HG03045 (cell line): ENCODE data around the gene HOXA10.
A peak's percentile ranks its signal among the peaks of the same experiment; 100 is the strongest.

ENCODE experiments used
- ATAC-seq: cut with Tn5 transposase; IDR thresholded peaks from one replicate; pipeline ENCODE4 v1.9.1; 2021; ENCODE audit warnings: mild to moderate bottlenecking, moderate library complexity; ENCODE audit not compliant: unreplicated experiment

Gene HOXA10

GRCh38 chr7:27157702-27158431 is 16.3 kb downstream of the HOXA10 start:
- ATAC-seq = no peak

DNA sequence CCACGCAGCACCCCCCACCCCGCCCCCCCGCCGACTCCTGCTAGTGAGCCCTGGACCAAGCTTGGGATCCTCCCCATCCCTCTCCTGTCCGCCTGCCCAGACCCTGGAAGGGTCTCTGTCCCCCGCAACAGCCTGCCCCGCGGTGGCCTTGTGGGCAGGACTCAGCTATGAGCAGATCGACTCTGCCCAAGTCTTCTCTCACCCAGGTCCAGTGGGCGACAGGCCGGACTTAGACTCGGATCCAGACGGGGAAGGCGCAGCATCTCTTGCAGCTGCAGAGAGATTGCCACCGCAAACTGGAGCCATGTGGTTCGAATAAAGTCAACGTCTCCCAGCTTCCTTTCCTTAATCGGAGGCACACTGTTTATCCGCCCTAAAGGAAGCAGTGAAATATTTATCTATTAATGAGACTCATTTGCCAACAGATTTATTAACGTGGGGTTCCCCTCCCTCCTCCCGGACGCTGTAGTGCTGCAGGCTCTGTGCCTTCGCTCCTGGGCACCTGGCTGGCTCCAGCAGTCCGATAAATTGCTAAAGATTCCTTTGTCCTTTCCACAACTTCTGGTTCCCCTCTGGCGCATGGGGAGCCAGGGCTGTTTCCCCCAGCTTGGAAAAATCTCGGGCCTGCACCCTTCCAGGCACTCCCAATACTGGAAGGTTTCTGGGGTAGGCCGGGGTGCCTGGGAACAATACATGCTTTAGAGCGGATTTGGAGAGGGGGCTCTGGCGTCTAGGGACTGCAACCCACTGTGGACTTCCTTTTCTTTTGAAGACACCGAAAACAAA is 17.0 kb downstream of the HOXA10 start:
- ATAC-seq = no peak

GRCh38 chr7:27156508-27156898 is 17.6 kb downstream of the HOXA10 start, which contains the start of gene HOXA7:
HOXA7 (minus strand) TSS chr7:27156675; CDS start chr7:27156545, 130 bp downstream.
- ATAC-seq = no peak

GRCh38 chr7:27155816-27156507 is 18.2 kb downstream of the HOXA10 start:
- ATAC-seq = no peak

DNA sequence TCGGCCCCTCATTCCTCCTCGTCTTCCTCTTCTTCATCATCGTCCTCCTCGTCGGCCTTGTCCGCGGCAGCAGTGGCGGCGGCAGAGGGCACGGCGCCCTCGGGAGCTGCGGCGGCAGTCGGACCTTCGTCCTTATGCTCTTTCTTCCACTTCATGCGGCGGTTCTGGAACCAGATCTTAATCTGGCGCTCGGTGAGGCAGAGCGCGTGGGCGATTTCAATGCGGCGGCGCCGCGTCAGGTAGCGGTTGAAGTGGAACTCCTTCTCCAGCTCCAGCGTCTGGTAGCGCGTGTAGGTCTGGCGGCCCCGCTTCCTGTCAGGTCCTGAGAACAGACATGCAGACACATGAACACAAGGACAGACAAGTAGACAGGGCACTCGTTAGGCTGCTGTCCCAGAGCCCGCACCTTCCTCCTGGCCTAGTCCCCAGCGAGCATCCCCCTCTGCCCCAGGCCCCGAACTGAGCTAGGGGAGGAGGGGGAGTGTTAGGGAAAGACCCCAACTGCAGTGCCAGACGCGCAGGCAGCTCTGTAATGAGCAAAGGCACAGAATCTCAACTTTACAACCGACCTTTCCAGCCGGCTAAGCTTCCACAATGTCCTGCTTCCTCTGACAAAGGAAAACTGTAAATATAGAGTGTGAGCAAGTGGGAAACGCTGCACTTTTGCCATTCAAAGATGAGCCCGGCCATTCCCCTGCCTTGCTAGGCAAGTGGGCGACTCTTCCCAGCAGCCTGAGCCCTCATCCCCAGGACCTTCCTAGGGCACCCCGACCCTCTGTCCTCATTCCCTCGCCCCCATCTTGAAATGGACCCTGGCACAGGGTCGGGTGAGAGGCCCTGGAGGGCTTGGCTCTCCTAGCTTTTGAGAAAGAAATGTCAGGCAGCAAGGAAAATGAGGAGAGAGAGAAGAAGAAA is 19.0 kb downstream of the HOXA10 start:
- ATAC-seq = no peak

- ATAC-seq = no peak
Observed at GRCh38 chr7:27154369-27154768, 19.8 kb downstream of the HOXA10 start.

DNA sequence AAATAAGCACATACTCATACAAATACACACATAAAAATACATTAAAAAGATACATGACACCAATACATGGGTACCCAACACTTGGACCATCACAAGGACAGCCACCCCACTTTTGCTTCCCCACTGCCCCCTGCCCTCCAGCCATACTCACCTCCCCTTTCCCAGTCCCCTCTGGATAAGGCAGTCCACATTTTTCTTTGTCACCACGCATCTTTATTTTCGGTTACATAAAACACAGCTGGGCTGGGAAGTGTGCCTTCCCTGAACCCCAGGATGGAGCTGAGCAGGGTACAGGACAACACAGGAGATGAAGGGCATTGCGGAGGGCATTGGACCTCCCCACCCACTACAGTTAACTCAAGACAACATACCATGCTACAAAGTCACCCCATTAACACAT is 20.6 kb downstream of the HOXA10 start:
- ATAC-seq = no peak

GRCh38 chr7:27152816-27153442 is 21.2 kb downstream of the HOXA10 start:
- no peak for ATAC-seq

DNA sequence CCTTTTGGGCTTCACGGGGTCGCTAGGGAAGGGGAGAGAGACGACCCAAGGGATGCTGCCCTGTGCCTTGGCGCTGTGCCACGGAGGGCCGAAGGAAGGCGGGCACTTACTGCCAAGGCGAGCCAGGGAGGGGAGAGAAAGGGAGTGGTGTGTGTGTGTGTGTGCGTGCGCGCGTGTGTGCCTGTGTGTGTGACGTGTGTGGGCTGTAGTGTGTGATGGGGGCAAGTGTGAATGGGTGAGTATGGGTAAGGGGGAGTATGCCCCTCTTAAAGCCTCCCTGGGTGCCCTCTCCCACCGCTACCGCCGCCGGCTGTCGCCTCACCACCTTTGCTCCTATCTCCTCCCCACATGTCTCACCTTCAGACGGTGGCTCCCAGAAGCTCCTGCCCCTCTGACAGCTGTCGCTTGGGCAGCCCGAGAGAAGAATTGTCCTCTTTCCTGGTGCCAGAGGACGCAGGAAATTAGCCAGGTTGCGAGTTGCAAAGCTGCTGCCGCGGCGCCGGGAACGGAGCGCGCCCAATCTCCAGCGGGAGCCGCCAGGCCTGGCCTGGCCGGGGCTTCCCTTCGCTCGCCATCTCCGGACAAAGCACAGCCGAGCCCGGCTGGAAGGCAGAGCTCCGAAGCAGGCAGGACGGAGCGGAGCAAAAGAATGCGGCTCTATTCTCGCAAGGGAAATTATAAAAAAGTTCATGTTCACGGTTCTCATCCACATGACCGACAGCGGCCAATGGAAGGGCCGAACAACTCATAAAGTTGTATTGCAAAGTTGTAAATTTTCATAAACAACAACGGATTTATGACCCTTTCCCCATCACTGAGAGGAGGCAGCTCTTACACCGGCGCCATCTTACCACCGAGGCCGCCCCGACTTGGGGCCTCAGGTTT is 21.9 kb downstream of the HOXA10 start, which contains the start of gene HOXA3:
HOXA3 (minus strand) TSS at position 653 of the 885 bp plus-strand sequence. CDS start 41,943 bp downstream, outside the sequence.
- ATAC-seq = no peak

DNA sequence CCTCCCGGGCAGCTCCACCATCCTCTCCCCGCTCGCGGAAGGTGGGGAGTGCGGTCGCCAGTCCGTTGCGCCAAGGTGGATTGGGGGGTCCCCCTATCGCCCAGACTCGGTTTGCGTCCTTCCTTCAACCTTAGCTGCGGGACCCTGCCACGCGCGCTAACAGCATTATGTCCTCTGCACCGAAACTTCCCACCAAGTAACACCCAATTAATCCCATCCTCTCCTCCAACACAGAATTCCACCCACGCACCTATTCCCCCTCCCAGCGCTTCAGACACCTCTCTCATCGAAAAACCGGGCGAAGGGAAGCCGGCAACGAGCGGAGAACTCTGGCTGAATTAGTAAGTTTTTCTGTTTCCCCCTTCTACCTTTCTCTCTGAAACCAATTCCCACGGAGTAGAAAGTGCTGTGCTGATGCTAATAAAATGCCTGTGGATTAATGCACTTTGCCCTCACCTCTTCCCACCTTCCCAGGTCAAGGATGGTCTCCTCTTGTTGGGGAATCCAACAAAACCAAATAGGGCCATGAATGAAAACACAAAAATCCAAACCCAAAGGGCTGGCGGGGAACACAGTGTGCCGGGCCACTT is 22.7 kb downstream of the HOXA10 start:
- no peak for ATAC-seq

GRCh38 chr7:27150568-27151340 is 23.4 kb downstream of the HOXA10 start:
- ATAC-seq = peak; percentile 83

GRCh38 chr7:27149842-27150567 is 24.1 kb downstream of the HOXA10 start:
- no peak for ATAC-seq

DNA sequence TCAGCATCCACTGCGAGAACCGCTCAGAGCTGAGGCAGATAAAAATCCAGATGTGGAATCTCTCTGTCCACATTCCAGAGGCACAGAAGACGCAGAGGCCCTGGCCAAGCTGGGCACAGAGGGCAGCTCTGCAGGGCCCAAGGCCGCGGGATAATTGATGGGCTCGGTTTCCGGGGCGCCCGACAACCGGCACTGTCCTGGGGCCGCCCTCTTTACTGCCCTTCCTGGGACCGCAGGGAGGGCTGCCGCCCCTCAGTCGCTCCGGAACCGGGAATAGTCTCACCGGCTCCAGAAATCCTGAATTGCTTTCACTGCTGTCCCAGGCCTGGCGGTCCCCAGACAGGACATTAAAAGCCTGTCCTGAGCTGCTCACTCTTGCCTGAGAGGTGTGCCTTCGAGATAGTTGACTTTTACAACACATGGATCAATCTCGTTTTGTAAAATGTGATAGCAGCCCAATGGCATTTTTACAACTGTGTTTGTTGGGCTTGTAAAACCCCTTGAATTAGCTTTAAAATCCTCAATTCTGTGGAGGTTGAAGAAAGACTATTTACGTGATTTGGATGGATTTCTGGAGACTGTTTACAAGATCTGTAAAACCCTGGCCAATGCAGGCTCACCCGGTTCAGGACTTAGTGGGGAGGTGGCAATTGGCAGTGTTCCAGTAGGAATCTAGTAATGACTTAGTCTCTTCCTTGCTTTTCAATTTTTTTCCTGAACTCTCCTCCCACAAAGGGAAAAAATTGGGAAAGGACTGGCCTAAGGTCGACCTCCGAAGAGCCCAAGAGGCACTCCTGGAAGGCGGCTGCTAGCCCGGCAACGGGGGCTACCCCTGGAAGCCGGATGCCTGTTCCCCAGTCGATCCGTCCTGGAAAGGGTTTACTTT is 25.1 kb downstream of the HOXA10 start:
- no peak for ATAC-seq

- no peak for ATAC-seq
Observed at GRCh38 chr7:27148031-27148755, 25.9 kb downstream of the HOXA10 start.

- no peak for ATAC-seq
Observed at GRCh38 chr7:27147199-27148030, 26.7 kb downstream of the HOXA10 start, which contains the start of gene HOXA6. HOXA6 (minus strand) TSS chr7:27147774; CDS start chr7:27147749, 25 bp downstream.
